ENCODE results near the gene PIK3C2B. TPM values are rescaled to one million over a fixed set of nuclear protein-coding genes. Genes with fewer than 3 reads are reported as not detected.

Gene PIK3C2B
- polyA plus RNA-seq, 1 donor (not counting 4 experiments of a cell fraction or from before 2014, with no cell fraction given), result 5.4 TPM

DNA sequence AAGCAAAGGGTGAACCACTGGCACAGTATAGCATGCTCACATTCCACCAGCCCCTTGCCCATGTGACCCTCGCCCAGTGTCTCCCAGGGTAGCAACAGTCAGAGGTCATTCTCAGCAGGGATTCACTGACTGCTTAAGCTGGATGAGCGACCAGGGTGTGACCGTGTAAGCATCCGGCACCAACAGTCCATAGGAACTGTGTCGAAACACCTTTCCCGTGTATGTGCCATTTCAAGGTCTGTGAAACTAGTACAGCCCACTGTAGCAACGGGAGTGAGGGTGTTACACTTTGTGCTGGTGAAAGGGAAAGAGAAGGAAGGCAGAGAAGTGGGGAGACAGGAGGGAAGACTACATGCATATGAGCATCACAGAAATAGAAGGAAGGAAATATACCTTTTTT lies 10.8 kb downstream of the PIK3C2B start:
- DNase-seq (ENCODE audit: low read depth, low spot score) (no peak), FAIRE-seq (no peak)
- Histone ChIP-seq H3K9me1 (ENCODE audit: control insufficient read depth, extremely low read depth, insufficient read depth, low read length) (no peaks in the 10 kb centered on the region), H3K27ac (ENCODE audit: control insufficient read depth, insufficient read depth, low read length) (no peak overlapping the region), H3K36me3 (ENCODE audit: control insufficient read depth in 2 of 2, extremely low read depth in 1 of 2, insufficient read depth in 2 of 2, low read length in 2 of 2) (no peaks in the 10 kb centered on the region), H3K4me1 (ENCODE audit: control insufficient read depth, extremely low read depth, insufficient read depth, low read length) (peaks cover 14% of the 10 kb centered on the region), H3K4me3 (ENCODE audit: control insufficient read depth in 2 of 3, extremely low read depth in 1 of 3, insufficient read depth in 2 of 3, low read depth in 1 of 3, low read length in 3 of 3) (no peak overlapping the region), H3K9ac (ENCODE audit: control insufficient read depth, extremely low read depth, insufficient read depth, low read length) (no peak overlapping the region), H3K9me3 (ENCODE audit: control insufficient read depth, low read depth, low read length) (no peaks in the 10 kb centered on the region), H3K4me2 (ENCODE audit: control insufficient read depth, extremely low read depth, insufficient read depth, low read depth, low read length) (no peak overlapping the region), H3K27me3 (ENCODE audit: control insufficient read depth, extremely low read depth, insufficient read depth, low read length) (no peaks in the 10 kb centered on the region), H2AFZ (ENCODE audit: control insufficient read depth, low read length) (no peak overlapping the region), H4K20me1 (ENCODE audit: control insufficient read depth, extremely low read depth, insufficient read depth, low read length) (no peaks in the 10 kb centered on the region), H3K79me2 (ENCODE audit: control insufficient read depth, insufficient read depth, low read length) (no peaks in the 10 kb centered on the region)
- TF ChIP-seq, protein P1, sequence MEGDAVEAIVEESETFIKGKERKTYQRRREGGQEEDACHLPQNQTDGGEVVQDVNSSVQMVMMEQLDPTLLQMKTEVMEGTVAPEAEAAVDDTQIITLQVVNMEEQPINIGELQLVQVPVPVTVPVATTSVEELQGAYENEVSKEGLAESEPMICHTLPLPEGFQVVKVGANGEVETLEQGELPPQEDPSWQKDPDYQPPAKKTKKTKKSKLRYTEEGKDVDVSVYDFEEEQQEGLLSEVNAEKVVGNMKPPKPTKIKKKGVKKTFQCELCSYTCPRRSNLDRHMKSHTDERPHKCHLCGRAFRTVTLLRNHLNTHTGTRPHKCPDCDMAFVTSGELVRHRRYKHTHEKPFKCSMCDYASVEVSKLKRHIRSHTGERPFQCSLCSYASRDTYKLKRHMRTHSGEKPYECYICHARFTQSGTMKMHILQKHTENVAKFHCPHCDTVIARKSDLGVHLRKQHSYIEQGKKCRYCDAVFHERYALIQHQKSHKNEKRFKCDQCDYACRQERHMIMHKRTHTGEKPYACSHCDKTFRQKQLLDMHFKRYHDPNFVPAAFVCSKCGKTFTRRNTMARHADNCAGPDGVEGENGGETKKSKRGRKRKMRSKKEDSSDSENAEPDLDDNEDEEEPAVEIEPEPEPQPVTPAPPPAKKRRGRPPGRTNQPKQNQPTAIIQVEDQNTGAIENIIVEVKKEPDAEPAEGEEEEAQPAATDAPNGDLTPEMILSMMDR (optimal IDR thresholded peaks at IDR 0.05 in 1 of 3, IDR thresholded peaks at IDR 0.05 in 1 of 3, conservative IDR thresholded peaks at IDR 0.05 in 1 of 3; ENCODE audit: extremely low read depth in 1 of 3, insufficient read depth in 2 of 3, low read length in 3 of 3), result no peak
- TF ChIP-seq EZH2 (IDR thresholded peaks at IDR 0.05; ENCODE audit: low read length), result no peak
- dilution Hi-C loops (cut with MboI; ENCODE audit: extremely low pct_ligation_motif_present, low sequenced_read_pairs), result no loop called here

DNA sequence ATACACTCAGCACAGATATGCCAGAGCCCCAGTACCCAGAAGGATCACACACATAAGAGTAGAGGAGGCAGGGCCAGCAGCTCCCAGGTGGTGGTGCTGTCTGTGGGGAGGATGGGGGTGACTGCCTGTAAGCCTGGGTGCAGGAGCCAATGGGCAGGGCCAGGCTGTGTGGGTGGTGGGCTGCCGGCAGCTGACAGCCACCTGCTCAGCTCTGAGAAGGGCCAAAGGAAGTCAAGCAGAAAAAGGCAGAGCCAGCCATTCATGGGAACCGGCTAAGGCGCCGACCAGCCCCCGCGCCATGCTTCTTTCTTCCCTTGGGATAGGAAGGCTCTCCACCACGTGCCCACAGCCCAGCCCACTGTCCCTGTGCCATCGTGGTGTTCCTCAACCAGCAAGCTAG lies 14.1 kb downstream of the PIK3C2B start:
- no peak overlapping the region for H3K9ac ChIP-seq (ENCODE audit: control insufficient read depth, extremely low read depth, insufficient read depth, low read length)
- H3K36me3 ChIP-seq (ENCODE audit: control insufficient read depth in 2 of 2, extremely low read depth in 1 of 2, insufficient read depth in 2 of 2, low read length in 2 of 2), result no peaks in the 10 kb centered on the region
- H3K4me1 ChIP-seq (ENCODE audit: control insufficient read depth, extremely low read depth, insufficient read depth, low read length), result peaks cover 14% of the 10 kb centered on the region
- no peaks in the 10 kb centered on the region for H3K79me2 ChIP-seq (ENCODE audit: control insufficient read depth, insufficient read depth, low read length)
- H3K4me3 ChIP-seq (ENCODE audit: control insufficient read depth in 2 of 3, extremely low read depth in 1 of 3, insufficient read depth in 2 of 3, low read depth in 1 of 3, low read length in 3 of 3), result no peak overlapping the region
- H3K27me3 ChIP-seq (ENCODE audit: control insufficient read depth, extremely low read depth, insufficient read depth, low read length), result no peaks in the 10 kb centered on the region
- FAIRE-seq, result no peak
- H3K9me1 ChIP-seq (ENCODE audit: control insufficient read depth, extremely low read depth, insufficient read depth, low read length), result no peaks in the 10 kb centered on the region
- no peaks in the 10 kb centered on the region for H3K9me3 ChIP-seq (ENCODE audit: control insufficient read depth, low read depth, low read length)
- H3K27ac ChIP-seq (ENCODE audit: control insufficient read depth, insufficient read depth, low read length), result no peak overlapping the region
- TF ChIP-seq EZH2 (IDR thresholded peaks at IDR 0.05; ENCODE audit: low read length), result no peak
- TF ChIP-seq, protein P1 (optimal IDR thresholded peaks at IDR 0.05 in 1 of 3, IDR thresholded peaks at IDR 0.05 in 1 of 3, conservative IDR thresholded peaks at IDR 0.05 in 1 of 3; ENCODE audit: extremely low read depth in 1 of 3, insufficient read depth in 2 of 3, low read length in 3 of 3), result no peak
- DNase-seq (ENCODE audit: low read depth, low spot score), result no peak
- dilution Hi-C loops (cut with MboI; ENCODE audit: extremely low pct_ligation_motif_present, low sequenced_read_pairs), result no loop called here
- no peak overlapping the region for H3K4me2 ChIP-seq (ENCODE audit: control insufficient read depth, extremely low read depth, insufficient read depth, low read depth, low read length)
- no peaks in the 10 kb centered on the region for H4K20me1 ChIP-seq (ENCODE audit: control insufficient read depth, extremely low read depth, insufficient read depth, low read length)
- no peak overlapping the region for H2AFZ ChIP-seq (ENCODE audit: control insufficient read depth, low read length)

Data from keratinocyte (primary cell).